NB4 (cell line): ENCODE data around the gene LRRTM2.

ENCODE experiments used
- POLR2A ChIP-seq: IDR thresholded peaks from 2 replicates; pipeline ENCODE4 v1.6.1; 2011; ENCODE audit warnings: mild to moderate bottlenecking; ENCODE audit not compliant: insufficient read length; ENCODE audit errors: extremely low read depth
- TF ChIP-seq, protein P1 (sequence below): IDR thresholded peaks from one replicate; pipeline ENCODE4 v1.5.1; 2012; ENCODE audit warnings: low read depth, low read length

DNA sequence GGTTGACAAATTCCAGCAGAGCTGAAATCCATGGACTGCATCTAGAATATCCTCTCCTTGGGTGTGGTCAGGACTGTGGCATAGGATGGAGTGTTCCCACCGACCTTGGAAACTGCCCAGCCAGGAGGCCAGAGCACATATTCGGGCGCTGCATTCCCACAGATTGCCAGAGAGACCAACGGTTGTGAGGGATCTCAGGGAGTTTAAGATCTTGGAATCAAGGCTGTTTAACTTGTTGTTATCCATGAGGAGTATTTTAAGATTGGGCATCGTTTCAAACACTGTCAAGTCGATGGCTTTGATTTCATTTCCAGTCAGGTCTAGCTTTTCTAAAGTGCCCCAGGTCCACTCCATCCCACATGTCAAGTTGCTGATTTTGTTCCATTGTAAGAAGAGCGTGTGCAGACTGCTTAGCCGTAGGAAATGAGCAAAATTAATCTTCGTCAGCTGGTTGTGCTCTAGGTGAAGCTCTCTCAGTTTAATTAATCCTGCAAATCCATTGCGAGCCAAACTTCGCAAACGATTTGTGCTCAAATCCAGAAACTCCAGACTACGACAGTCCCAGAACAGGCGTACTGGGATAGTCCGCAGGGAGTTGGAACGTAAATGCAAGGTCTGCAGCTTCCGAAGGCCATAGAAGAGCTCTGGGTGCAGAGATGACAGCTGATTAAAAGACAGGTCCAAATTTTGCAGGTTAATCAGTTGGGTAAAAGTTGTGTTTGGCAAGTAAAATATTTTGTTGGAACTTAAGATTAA is 1.5 kb downstream of the LRRTM2 start:
- TF ChIP-seq, protein P1, sequence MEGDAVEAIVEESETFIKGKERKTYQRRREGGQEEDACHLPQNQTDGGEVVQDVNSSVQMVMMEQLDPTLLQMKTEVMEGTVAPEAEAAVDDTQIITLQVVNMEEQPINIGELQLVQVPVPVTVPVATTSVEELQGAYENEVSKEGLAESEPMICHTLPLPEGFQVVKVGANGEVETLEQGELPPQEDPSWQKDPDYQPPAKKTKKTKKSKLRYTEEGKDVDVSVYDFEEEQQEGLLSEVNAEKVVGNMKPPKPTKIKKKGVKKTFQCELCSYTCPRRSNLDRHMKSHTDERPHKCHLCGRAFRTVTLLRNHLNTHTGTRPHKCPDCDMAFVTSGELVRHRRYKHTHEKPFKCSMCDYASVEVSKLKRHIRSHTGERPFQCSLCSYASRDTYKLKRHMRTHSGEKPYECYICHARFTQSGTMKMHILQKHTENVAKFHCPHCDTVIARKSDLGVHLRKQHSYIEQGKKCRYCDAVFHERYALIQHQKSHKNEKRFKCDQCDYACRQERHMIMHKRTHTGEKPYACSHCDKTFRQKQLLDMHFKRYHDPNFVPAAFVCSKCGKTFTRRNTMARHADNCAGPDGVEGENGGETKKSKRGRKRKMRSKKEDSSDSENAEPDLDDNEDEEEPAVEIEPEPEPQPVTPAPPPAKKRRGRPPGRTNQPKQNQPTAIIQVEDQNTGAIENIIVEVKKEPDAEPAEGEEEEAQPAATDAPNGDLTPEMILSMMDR, result no peak
- no peak for TF ChIP-seq POLR2A
